Astrocyte of the spinal cord (primary cell): ENCODE measurements around the gene SLC8A2.

Experiments
- DNase-seq: peaks from one replicate; pipeline ENCODE4 v3.0.0; 2011; ENCODE audit warnings: low read depth, low spot score
- H3K4me3 ChIP-seq: 2 replicates; pipeline ENCODE4 v1.5.1; 2011; ENCODE audit warnings: low read depth, mild to moderate bottlenecking, low read length, moderate library complexity
- in situ Hi-C: cut with HindIII; loops from 2 replicates; pipeline ENCODE4 v1.10.0; 2017; ENCODE audit warnings: low sequenced_read_pairs
- TF ChIP-seq, protein P1 (sequence below): IDR thresholded peaks from 2 replicates; pipeline ENCODE4 v1.5.1; 2012; ENCODE audit warnings: low read depth, mild to moderate bottlenecking, low read length, inconsistent platforms

The SLC8A2 gene

DNA sequence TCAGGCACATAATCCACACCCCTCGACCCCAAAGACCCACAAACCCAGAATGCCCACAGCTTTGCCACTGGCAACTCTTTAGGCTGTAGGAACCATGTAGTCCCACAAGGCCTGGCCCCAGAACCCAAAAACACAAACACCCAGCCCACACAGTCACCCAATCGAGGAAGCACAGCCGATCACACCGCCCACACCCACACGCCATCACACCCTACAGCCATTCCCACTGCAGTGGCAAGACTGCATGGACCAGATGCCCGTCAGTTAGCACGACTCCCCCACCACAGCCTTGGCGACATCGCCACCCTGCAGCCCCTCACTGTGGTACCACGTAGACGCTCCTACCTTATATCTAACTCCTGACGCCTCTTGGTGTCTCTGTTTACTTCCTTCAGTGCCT lies 28.4 kb downstream of the SLC8A2 start:
- TF ChIP-seq, protein P1, sequence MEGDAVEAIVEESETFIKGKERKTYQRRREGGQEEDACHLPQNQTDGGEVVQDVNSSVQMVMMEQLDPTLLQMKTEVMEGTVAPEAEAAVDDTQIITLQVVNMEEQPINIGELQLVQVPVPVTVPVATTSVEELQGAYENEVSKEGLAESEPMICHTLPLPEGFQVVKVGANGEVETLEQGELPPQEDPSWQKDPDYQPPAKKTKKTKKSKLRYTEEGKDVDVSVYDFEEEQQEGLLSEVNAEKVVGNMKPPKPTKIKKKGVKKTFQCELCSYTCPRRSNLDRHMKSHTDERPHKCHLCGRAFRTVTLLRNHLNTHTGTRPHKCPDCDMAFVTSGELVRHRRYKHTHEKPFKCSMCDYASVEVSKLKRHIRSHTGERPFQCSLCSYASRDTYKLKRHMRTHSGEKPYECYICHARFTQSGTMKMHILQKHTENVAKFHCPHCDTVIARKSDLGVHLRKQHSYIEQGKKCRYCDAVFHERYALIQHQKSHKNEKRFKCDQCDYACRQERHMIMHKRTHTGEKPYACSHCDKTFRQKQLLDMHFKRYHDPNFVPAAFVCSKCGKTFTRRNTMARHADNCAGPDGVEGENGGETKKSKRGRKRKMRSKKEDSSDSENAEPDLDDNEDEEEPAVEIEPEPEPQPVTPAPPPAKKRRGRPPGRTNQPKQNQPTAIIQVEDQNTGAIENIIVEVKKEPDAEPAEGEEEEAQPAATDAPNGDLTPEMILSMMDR = no peak
- in situ Hi-C loops = no loop called here
- no peak for DNase-seq
- no peak overlapping the region for H3K4me3 ChIP-seq

DNA sequence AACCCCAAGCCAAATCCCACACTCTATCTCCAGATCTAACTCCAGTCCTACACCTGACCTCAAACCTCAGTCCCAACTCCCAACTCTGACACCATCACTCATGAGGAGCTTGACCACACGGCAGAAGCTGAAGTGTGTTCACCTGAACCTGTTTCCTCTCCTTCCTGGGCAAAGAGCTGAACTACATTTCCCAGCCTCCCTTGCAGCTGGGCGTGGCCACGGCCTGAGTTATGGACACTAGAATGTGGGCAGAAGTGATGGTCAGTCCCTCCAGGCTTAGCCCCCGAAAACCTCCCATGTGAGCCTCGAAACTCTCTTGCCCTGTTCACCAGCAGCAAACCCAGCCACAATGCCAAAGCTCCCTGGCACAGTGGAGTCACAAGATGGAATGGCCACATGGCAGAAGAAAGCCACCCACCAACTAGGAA lies 32.9 kb downstream of the SLC8A2 start:
- TF ChIP-seq, protein P1 = no peak
- no peak overlapping the region for H3K4me3 ChIP-seq
- no peak for DNase-seq
- in situ Hi-C loops = no loop called here

DNA sequence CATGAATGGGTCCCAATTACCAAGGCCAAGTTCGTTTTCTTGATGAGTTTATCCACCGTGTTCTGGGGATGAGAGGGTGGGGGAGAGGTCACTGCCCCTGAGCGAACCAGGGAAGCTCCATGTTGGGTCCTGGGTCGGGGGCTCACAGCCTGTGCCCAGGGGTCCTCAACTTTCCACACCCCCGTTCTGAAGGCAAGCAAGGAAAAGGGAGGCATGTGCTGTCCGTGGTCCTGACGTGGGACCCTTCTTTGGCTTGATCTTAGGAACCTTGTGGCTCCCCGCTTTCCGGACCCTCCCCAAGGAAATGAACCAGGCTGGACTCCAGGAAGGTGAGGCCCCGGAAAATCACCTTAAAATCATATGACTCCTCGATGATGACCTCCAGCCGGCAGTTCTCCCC lies 34.2 kb downstream of the SLC8A2 start:
- in situ Hi-C loops = no loop called here
- DNase-seq = no peak
- TF ChIP-seq, protein P1 = no peak
- no peak overlapping the region for H3K4me3 ChIP-seq

DNA sequence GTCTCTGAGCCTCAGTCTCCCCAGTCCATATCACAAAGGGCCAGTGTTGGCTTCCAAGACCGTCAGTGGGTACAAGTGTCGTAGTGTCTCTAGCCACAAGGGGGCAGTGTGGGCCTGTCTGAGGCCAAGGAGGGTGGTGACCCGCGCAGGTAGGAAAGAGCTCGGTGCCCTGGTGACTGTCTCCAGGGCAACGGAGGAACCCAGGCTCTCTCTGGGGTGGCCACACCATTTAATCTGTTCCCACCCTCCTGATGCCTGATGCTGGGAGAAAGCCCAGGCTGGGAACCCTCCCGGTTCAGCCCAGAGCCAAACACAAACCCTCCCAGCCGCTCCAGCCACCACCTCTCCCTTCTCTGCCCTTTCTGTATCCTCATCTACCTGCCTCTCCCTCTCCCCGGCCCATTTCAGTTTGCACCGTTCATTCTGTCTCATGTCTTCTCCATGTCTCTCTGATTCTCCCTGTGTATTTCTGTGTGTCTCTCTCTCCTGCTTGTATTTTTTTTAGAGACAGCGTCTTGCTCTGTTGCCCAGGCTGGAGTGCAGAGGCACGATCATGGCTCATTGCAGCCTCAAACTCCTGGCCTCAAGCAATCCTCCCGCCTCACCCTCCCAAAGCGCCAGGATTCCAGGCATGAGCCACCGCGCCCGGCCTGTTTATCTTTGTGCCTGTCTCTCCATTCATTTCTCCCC lies 34.8 kb downstream of the SLC8A2 start:
- TF ChIP-seq, protein P1 = peak; percentile 83
- in situ Hi-C loops = no loop called here
- H3K4me3 ChIP-seq = no peak overlapping the region
- DNase-seq = peak; percentile 46

DNA sequence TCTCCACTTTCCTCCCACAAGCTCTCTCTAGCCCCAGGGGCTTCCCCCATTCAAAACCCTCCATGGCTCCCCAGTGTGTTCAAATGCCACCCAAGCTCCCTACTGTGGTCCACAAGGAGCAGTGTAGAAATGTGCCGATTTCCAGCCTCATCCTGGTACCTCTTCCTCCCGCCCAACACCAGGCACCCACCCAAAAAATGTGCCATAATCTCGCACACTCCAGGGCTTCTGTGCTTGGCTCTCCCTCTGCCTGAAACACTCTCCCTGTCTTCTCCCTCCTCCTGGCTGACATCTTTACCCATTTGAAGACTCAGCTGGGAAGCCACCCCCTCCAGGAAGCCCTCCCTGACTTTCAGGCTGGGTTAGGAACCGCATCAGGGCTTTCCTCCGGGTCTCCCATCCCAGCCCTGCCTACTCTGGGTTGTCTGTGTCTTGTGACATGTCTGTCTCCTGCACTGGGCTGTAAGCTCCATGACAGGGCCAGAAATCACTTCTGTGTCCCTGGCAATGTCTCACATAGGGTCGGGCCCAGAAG lies 35.7 kb downstream of the SLC8A2 start:
- DNase-seq = no peak
- in situ Hi-C loops = no loop called here

DNA sequence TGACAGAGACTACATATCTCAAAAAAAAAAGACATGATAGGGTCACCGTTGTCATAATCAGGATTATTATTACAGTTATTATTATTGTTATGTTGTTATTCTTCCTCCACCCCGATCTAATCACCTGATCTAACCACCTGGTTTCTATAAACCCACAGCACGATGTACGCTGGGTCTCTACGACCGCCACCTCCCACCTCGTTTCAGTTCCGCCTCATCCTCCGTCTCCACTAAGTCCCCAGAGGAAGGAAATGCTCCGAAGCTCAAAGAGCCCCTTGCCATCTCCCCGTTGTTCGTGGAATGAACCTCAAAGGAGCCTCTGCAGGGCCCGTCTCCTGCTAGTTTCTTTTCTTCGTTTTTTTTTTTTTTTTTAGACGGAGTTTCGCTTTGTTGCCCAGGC lies 36.5 kb downstream of the SLC8A2 start:
- in situ Hi-C loops = no loop called here
- DNase-seq = no peak
- no peak overlapping the region for H3K4me3 ChIP-seq
- TF ChIP-seq, protein P1 = no peak

More for the DNA sequence above, 35.7 kb downstream of the SLC8A2 start:
- H3K4me3 ChIP-seq = no peak overlapping the region
- TF ChIP-seq, protein P1 = no peak
